GM12872 (cell line): Measurements from ENCODE around the gene ZNF415.

ENCODE experiments used
- TF ChIP-seq, protein P1 (sequence below): IDR thresholded peaks from 3 replicates; pipeline ENCODE4 v1.5.1; 2011; ENCODE audit warnings: low read depth, mild to moderate bottlenecking, low read length, moderate library complexity; ENCODE audit not compliant: insufficient read depth

ZNF415 gene

DNA sequence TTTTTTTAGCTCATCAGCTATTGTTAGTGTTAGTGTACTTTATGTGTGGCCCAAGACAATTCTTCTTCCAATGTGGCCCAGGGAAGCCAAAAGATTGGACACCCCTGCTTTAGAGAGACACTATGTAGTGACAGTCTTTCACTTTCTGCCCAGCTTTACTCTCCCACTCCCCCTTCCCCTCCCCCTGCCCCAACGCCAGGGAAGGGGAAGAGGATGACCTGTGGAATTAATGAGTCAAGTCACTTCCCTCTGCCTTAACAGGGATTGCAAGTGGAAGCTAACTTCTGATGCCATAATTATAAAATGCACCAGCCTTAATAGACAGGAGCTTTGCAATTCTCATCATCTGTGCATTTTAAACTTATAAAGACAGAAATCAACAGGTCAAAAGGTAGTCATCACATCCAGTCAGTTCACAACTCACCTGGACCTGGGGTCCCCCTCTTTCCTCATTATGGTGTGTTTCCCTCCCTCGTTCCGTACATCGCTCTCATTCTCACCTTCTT lies 1.6 kb downstream of the ZNF415 start:
- TF ChIP-seq, protein P1, sequence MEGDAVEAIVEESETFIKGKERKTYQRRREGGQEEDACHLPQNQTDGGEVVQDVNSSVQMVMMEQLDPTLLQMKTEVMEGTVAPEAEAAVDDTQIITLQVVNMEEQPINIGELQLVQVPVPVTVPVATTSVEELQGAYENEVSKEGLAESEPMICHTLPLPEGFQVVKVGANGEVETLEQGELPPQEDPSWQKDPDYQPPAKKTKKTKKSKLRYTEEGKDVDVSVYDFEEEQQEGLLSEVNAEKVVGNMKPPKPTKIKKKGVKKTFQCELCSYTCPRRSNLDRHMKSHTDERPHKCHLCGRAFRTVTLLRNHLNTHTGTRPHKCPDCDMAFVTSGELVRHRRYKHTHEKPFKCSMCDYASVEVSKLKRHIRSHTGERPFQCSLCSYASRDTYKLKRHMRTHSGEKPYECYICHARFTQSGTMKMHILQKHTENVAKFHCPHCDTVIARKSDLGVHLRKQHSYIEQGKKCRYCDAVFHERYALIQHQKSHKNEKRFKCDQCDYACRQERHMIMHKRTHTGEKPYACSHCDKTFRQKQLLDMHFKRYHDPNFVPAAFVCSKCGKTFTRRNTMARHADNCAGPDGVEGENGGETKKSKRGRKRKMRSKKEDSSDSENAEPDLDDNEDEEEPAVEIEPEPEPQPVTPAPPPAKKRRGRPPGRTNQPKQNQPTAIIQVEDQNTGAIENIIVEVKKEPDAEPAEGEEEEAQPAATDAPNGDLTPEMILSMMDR: no peak

DNA sequence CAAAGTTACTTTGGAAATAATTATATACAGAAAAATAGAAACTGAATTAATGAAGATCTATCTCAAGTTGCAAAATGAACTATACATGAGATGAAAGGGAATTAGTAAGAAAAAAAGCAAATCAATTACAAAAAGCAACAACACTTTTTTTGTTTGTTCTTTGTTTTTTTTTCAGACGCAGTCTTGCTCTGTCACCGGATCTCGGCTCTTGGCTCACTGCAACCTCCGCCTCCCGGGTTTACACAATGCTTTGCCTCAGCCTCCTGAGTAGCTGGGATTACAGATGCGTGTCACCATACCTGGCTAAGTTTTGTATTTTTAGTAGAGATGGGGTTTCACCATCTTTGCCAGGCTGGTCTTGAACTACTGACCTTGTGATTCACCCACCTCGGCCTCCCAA lies 2.2 kb downstream of the ZNF415 start:
- TF ChIP-seq, protein P1: no peak

DNA sequence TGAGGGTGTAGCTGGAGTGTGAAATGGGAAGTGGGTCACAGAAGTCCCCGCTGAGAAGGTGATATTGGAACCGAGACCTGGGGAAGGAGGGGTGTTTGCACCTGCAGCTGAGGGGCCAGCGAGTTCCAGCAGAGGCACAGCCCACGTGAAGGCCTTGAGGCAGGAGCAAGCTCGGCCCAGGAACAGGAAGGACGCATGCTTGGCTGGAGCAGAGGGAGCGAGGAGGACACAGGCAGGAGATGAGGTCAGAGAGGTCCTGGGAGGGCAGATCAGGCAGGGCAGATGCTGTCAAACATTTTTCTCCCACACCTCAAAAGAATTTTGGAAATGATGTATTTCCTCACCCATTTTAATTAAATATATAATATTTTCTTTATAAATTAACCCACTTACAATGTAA lies 9.3 kb downstream of the ZNF415 start:
- TF ChIP-seq, protein P1: no peak

DNA sequence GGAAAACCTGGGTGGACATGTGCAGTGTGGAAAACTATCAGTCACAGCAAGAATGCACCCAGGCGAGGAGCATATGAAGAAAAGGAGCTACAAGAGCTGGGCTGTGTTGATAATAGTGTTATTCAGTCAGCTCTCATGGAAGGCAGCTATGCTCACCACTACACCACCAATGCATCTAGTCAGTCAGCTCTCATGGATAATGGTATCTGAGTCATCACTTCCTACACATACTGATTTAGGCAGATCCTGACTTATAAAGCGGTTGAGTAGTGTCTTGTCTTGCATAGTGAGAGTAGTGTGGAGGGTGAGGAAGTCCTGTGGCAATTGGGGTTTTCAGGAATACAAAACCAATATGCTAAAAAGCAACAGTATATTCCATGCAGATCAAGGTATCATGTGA lies 20.4 kb downstream of the ZNF415 start:
- TF ChIP-seq, protein P1: no peak

DNA sequence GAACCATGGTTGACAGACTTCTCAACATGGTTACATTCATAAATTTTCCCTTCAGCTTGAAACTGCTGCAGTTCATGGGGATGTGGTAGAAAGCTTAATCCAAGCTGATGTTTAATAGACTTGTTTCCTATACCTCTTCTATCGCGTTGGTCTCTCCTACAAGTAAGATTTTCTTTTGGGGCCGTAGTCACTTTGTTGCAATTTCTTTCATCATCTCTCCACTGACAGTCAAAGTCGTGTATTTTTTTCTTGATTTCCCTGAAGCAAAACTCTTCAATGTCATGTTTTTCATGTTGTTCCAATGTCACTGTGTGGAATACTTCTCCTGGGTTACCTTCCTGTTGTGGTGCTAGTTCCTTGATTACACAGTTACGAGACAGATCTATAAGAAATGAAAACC lies 23.2 kb downstream of the ZNF415 start:
- TF ChIP-seq, protein P1: no peak

DNA sequence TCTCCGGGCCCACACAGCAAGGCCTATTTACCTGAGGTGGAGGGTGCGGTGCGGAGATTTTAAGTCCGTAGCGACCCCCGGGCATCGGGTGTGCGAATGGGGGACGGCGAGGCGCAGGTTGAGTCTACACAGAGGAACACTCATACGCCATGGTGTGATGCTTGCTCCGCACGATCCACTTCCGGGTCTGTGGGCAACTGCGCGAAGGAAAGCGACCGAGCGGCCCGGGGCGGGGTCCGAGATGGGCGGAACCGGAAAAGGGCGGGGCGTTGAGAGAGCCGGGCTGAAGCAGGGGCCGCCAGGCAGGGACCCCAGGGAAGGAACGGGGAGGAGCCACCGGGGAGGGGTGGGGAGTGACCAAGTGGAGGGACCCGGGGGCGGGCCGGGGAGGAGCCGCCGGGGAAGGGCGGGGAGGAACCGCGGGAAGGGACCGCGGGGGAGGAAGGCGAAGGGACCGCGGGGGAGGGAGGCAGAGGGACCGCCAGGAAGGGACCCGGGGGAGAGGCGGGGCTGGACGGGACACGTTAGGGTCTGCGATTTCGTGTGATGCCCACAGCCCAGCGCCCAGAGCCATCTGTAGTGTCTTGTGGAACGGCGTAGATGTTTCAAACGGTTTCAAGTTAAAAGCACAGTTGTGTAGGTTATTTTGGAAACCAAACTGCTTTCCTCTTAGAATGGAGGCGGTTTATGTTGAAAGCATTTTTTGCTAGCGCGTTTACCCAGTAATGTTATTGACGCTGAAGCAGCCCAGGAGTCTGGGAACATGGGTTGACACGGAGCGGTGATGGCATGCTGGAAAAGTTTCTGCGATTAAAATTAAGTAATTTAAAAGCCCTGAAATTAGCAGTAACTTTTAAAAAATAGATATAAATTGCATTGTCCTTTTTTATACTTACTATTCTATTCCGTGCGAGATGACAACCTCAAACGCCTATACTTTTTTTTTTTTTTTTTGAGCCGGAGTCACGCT lies 29.2 kb downstream of the ZNF415 start, which contains the start of gene ZNF160:
Gene ZNF160 (minus strand): TSS at position 189 of the 970 bp plus-strand sequence. CDS start 17,146 bp downstream, outside the sequence.
- TF ChIP-seq, protein P1: no peak

DNA sequence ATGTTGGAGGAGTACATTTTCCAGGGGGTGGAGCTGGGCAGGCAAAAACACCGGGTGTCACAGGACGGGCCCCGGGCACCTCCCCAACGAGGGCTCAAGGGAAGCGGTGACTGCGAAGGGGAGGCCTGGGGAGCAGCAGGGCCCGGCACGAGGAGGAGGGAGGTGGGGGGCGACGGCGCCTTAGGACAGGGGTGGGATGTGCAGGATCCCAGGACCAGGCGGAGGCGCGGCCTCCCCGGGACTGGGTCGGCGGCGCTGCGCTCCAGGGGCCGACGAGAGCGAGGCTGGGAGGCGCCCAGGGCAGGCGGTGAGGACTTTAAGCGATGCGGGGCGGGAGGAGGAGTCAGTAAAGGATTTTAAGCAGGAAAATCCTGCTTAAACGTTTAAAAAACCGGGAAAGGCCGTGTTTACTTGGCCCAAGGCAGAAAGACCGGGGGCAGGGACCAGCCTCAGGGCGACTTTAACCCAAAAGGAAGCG lies 29.9 kb downstream of the ZNF415 start:
- TF ChIP-seq, protein P1: no peak
